Measurements from ENCODE around the gene RIPOR2. TPM values are rescaled to one million over a fixed set of nuclear protein-coding genes. Genes with fewer than 3 reads are reported as not detected.

The RIPOR2 gene
- total and polyA plus RNA-seq, 4 donors: 1.1 to 16.1 (median 6.1) TPM

DNA sequence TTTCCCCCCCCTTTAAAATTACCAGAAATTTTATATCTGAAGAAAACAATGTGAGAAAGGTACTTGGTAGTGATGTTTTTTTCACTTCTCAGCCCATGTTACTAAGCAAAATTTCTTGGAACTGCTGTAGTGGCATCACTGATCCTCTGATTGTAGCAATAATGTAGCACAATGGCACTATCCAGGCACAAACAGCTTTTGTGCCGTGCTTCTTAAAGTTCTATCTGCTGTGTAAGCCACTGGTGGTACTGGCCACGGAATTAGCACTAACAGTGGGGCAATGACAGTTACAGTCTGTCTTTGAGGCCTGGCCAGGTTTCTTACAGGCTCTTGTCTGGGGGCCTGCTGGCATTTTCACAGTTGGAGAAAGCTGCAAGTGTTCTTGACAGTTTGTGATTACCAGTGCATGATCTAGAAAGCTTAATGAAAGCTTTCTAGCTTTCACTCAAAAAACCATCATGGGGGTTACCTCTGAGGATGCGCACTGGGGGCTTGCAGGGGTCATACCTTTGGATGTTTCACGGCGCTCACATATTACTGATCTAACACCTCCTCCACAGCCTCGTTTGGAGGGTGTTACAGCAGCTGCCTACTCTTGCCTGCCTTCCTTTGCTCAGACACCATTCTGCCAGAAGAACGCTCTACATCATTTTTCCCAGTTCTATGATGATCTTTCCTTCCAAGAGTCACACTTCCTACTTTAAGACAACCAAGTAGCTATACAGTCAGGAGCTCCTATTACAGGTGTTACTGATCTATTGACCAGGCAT, 78.7 kb downstream of the RIPOR2 start:
- Histone ChIP-seq H3K4me3 (ENCODE audit: low read length in 2 of 2) (no peak overlapping the region), H3K27ac (ENCODE audit: low read depth in 1 of 2, low read length in 2 of 2) (no peak overlapping the region), H3K4me1 (ENCODE audit: control insufficient read depth in 1 of 2, insufficient read depth in 2 of 2, low read length in 2 of 2) (no peaks in the 10 kb centered on the region), H3K27me3 (ENCODE audit: control insufficient read depth in 1 of 2, insufficient read depth in 2 of 2, low read length in 1 of 2) (no peaks in the 10 kb centered on the region), H3K36me3 (ENCODE audit: control insufficient read depth in 1 of 2, insufficient read depth in 2 of 2, low read length in 1 of 2) (no peaks in the 10 kb centered on the region), H3K9me3 (ENCODE audit: control insufficient read depth, low read length) (no peaks in the 10 kb centered on the region)
- ATAC-seq (ENCODE audit: low FRiP score): no peak
- intact Hi-C loops (cut with DNase I): loop anchor here (2.0 to 5.0 kb wide), 2 partner anchors 135 to 136 kb away; no protein-coding TSS in a partner anchor
- 86 to 87% methylated on average over 7 of the region's 7 CpGs for WGBS, 2 donors
- DNase-seq: no peak

DNA sequence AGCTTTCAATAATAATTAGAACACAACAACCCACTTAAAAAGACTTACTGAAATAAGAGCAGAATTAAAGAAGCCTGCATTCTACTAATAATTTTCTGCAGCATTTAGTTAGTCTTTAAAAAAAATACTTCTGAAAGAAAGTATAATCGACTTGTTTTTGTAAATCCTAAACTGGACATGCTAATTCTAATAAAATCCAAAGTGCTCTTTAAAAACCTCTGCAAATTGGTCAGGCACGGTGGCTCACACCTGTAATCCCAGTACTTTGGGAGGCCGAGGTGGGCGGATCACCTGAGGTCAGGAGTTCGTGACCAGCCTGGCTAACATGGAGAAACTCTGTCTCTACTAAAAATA, 79.5 kb downstream of the RIPOR2 start:
- H3K4me1 ChIP-seq (ENCODE audit: control insufficient read depth in 1 of 2, insufficient read depth in 2 of 2, low read length in 2 of 2): no peaks in the 10 kb centered on the region
- WGBS, 2 donors: 64 to 69% methylated on average over 5 of the region's 5 CpGs
- no peaks in the 10 kb centered on the region for H3K9me3 ChIP-seq (ENCODE audit: control insufficient read depth, low read length)
- intact Hi-C loops (cut with DNase I): loop anchor here (2.0 to 5.0 kb wide), 2 partner anchors 136 to 137 kb away; no protein-coding TSS in a partner anchor
- ATAC-seq (ENCODE audit: low FRiP score) (no peak), DNase-seq (no peak)
- no peaks in the 10 kb centered on the region for H3K36me3 ChIP-seq (ENCODE audit: control insufficient read depth in 1 of 2, insufficient read depth in 2 of 2, low read length in 1 of 2)
- H3K4me3 ChIP-seq (ENCODE audit: low read length in 2 of 2): no peak overlapping the region
- H3K27ac ChIP-seq (ENCODE audit: low read depth in 1 of 2, low read length in 2 of 2): no peak overlapping the region
- H3K27me3 ChIP-seq (ENCODE audit: control insufficient read depth in 1 of 2, insufficient read depth in 2 of 2, low read length in 1 of 2): no peaks in the 10 kb centered on the region

DNA sequence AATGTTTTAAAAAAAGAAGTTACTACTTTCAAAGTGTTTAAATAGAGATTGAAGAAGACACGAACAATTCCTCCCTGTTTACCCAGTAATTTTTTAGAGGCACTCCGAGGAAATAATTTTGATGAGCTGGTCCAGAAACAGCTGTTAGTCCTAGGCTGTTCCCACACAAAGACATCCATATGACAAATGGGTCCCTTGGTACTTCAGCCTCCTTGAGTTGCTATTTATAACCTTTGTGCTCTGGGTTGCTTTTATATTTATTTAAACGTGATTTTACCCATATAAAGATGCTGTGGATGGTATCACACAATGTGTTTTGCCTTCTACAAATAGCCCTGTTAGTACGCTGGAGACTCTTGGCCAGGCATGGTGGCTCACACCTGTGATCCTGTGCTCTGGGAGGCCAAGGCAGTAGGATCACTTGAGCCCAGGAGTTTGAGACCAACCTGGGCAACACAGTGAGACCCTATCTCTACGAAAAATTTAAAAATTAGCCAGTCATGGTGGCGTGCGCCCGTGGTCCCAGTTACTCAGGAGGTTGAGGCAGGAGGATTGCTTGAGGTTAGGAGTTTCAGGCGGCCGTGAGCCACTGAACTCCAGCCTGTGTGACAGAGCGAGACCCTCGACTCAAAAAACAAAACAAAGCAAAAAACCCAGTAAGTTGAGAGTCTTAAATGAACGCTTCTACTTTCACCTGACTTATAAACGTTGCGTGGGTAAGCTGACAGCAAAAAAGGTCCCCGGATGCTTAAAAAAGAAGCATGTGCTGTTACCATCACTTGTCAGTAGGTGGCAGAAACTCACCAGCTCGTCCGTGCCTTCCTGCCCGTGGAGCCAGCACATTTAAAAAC, 80.1 kb downstream of the RIPOR2 start:
- H3K36me3 ChIP-seq (ENCODE audit: control insufficient read depth in 1 of 2, insufficient read depth in 2 of 2, low read length in 1 of 2): no peaks in the 10 kb centered on the region
- WGBS, 2 donors: 14 to 17% methylated on average over 19 of the region's 19 CpGs
- ATAC-seq (ENCODE audit: low FRiP score) (peak; percentile 92), DNase-seq (peak in 1 of 2 donors; percentile 66)
- no peak overlapping the region for H3K4me3 ChIP-seq (ENCODE audit: low read length in 2 of 2)
- H3K9me3 ChIP-seq (ENCODE audit: control insufficient read depth, low read length): no peaks in the 10 kb centered on the region
- H3K4me1 ChIP-seq (ENCODE audit: control insufficient read depth in 1 of 2, insufficient read depth in 2 of 2, low read length in 2 of 2): no peaks in the 10 kb centered on the region
- intact Hi-C loops (cut with DNase I): loop anchor here (2.0 to 5.0 kb wide), 3 partner anchors 137 to 215 kb away; no protein-coding TSS in a partner anchor
- no peak overlapping the region for H3K27ac ChIP-seq (ENCODE audit: low read depth in 1 of 2, low read length in 2 of 2)
- H3K27me3 ChIP-seq (ENCODE audit: control insufficient read depth in 1 of 2, insufficient read depth in 2 of 2, low read length in 1 of 2): no peaks in the 10 kb centered on the region

DNA sequence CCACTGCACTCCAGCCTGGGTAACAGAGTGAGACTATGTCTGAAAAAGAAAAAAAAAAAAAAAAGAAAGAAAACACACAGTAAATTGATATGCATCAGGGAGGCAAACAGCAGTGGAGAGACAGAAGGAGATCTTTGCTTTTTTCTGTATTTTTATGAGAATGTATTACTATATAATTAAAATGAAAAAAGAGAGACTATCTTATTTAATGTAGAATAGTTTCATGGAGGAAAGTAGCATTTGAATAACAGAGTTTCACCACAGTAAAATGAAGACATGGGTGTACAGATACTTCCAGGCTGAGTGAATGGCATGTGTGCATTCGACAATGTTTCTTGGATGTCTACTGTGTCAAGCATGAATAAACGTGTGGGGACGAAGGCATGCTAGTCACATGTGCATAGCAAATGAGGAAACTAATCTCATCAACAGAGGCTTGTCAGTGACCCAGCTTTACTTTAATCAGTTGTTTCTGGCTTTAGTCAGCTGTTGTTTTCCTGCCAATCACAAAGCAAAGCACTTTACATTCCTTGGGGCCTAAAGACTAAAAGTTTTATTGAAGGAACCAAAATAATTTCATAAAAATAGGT, 81.6 kb downstream of the RIPOR2 start:
- H3K27ac ChIP-seq (ENCODE audit: low read depth in 1 of 2, low read length in 2 of 2): no peak overlapping the region
- ATAC-seq (ENCODE audit: low FRiP score) (no peak), DNase-seq (no peak)
- no peaks in the 10 kb centered on the region for H3K4me1 ChIP-seq (ENCODE audit: control insufficient read depth in 1 of 2, insufficient read depth in 2 of 2, low read length in 2 of 2)
- no peaks in the 10 kb centered on the region for H3K9me3 ChIP-seq (ENCODE audit: control insufficient read depth, low read length)
- WGBS, 2 donors: 26 to 32% methylated on average over 3 of the region's 3 CpGs
- intact Hi-C loops (cut with DNase I): loop anchor here (2.0 kb wide), 1 partner anchor 217 kb away; no protein-coding TSS in a partner anchor
- H3K27me3 ChIP-seq (ENCODE audit: control insufficient read depth in 1 of 2, insufficient read depth in 2 of 2, low read length in 1 of 2): no peaks in the 10 kb centered on the region
- no peak overlapping the region for H3K4me3 ChIP-seq (ENCODE audit: low read length in 2 of 2)
- no peaks in the 10 kb centered on the region for H3K36me3 ChIP-seq (ENCODE audit: control insufficient read depth in 1 of 2, insufficient read depth in 2 of 2, low read length in 1 of 2)

DNA sequence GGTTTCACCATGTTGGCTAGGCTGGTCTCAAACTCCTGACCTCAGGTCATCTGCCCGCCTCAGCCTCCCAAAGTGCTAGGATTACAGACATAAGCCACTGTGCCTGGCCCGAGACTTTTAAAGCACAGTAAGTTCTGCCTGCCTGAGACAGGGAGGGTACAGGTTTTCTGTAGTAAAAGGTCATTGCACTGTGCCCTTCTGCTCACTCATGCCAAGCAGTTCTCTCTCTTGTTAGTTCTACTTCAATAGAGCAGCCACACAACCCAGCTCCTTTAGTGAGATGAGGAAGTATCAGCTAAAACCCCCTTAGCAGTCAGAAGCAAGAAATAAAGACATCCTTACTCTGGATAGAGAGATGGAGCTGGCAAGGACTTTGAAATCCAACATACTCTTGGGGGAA, 84.7 kb downstream of the RIPOR2 start:
- no peak for ATAC-seq (ENCODE audit: low FRiP score)
- Histone ChIP-seq H3K4me1 (ENCODE audit: control insufficient read depth in 1 of 2, insufficient read depth in 2 of 2, low read length in 2 of 2) (no peaks in the 10 kb centered on the region), H3K4me3 (ENCODE audit: low read length in 2 of 2) (no peak overlapping the region), H3K27me3 (ENCODE audit: control insufficient read depth in 1 of 2, insufficient read depth in 2 of 2, low read length in 1 of 2) (no peaks in the 10 kb centered on the region), H3K36me3 (ENCODE audit: control insufficient read depth in 1 of 2, insufficient read depth in 2 of 2, low read length in 1 of 2) (no peaks in the 10 kb centered on the region), H3K27ac (ENCODE audit: low read depth in 1 of 2, low read length in 2 of 2) (no peak overlapping the region), H3K9me3 (ENCODE audit: control insufficient read depth, low read length) (no peaks in the 10 kb centered on the region)
- intact Hi-C loops (cut with DNase I): no loop called here
- DNase-seq: no peak
- WGBS, 2 donors: 96 to 98% methylated on average over 2 of the region's 2 CpGs

DNA sequence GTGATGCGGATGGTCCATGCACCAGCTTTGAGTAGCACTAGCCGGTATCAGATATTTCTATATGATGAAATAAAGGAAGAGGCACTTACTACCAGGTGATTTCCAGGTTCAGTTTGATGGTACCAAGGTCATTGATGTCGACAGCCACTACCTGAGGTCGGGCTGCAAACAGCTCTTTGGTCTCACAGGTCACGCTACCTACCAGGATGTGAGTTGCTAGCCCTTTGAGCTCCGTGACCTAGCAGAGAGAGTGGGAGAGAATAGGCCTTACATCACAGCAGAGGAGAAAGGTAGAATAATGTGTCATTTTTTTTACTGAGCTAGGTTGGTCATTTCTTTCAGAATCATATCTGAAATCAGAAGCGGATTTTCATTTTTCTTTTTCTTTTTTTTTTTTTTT, 86.0 kb downstream of the RIPOR2 start:
- ATAC-seq (ENCODE audit: low FRiP score) (no peak), DNase-seq (no peak)
- no peaks in the 10 kb centered on the region for H3K9me3 ChIP-seq (ENCODE audit: control insufficient read depth, low read length)
- intact Hi-C loops (cut with DNase I): no loop called here
- H3K27ac ChIP-seq (ENCODE audit: low read depth in 1 of 2, low read length in 2 of 2): no peak overlapping the region
- H3K27me3 ChIP-seq (ENCODE audit: control insufficient read depth in 1 of 2, insufficient read depth in 2 of 2, low read length in 1 of 2): no peaks in the 10 kb centered on the region
- H3K4me1 ChIP-seq (ENCODE audit: control insufficient read depth in 1 of 2, insufficient read depth in 2 of 2, low read length in 2 of 2): no peaks in the 10 kb centered on the region
- H3K36me3 ChIP-seq (ENCODE audit: control insufficient read depth in 1 of 2, insufficient read depth in 2 of 2, low read length in 1 of 2): no peaks in the 10 kb centered on the region
- WGBS, 2 donors: 95% methylated on average over 7 of the region's 7 CpGs
- H3K4me3 ChIP-seq (ENCODE audit: low read length in 2 of 2): no peak overlapping the region

DNA sequence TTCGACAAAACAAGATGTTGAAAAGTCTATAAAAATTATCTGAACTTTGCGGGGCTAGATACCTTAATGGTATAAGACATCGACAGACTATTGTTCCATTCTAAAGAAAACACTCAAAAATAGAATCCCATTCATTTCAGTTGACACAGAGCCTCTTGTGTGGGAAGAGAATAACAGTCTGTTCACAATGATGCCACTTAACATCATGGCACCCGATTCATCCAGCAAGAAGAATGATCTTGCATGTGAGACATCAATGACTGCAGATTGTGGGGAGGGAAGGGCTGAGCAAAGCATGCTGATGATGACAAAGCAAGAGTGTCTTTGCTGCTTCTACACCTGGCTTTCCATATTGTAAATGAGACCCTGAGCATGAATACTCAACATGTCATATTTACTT, 87.3 kb downstream of the RIPOR2 start:
- H3K27ac ChIP-seq (ENCODE audit: low read depth in 1 of 2, low read length in 2 of 2): no peak overlapping the region
- 80% methylated on average over 4 of the region's 4 CpGs for WGBS, 2 donors
- no peaks in the 10 kb centered on the region for H3K36me3 ChIP-seq (ENCODE audit: control insufficient read depth in 1 of 2, insufficient read depth in 2 of 2, low read length in 1 of 2)
- ATAC-seq (ENCODE audit: low FRiP score) (no peak), DNase-seq (no peak)
- no peaks in the 10 kb centered on the region for H3K27me3 ChIP-seq (ENCODE audit: control insufficient read depth in 1 of 2, insufficient read depth in 2 of 2, low read length in 1 of 2)
- no peaks in the 10 kb centered on the region for H3K4me1 ChIP-seq (ENCODE audit: control insufficient read depth in 1 of 2, insufficient read depth in 2 of 2, low read length in 2 of 2)
- intact Hi-C loops (cut with DNase I): no loop called here
- no peaks in the 10 kb centered on the region for H3K9me3 ChIP-seq (ENCODE audit: control insufficient read depth, low read length)
- H3K4me3 ChIP-seq (ENCODE audit: low read length in 2 of 2): no peak overlapping the region

DNA sequence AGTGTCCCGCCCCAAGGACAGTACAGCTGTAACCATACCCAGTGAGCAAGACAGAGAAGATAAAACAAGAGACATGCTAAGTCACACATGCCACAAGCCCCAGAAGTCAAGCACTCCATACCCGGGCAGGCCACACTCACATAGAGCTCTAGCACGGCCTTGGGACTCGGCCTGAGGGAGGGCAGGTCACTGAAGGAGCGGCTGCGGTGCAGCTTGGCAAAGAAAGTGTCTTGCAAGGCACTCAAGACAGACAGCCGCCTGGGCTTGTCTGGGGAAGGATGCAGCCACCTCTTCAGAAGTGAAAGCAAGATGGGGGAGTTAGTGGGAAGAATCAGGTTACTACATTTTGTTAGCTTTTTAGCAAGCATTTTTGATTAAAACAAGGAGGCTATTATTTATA, 88.4 kb downstream of the RIPOR2 start:
- Histone ChIP-seq H3K4me1 (ENCODE audit: control insufficient read depth in 1 of 2, insufficient read depth in 2 of 2, low read length in 2 of 2) (no peaks in the 10 kb centered on the region), H3K36me3 (ENCODE audit: control insufficient read depth in 1 of 2, insufficient read depth in 2 of 2, low read length in 1 of 2) (no peaks in the 10 kb centered on the region), H3K27me3 (ENCODE audit: control insufficient read depth in 1 of 2, insufficient read depth in 2 of 2, low read length in 1 of 2) (no peaks in the 10 kb centered on the region), H3K27ac (ENCODE audit: low read depth in 1 of 2, low read length in 2 of 2) (no peak overlapping the region), H3K9me3 (ENCODE audit: control insufficient read depth, low read length) (no peaks in the 10 kb centered on the region), H3K4me3 (ENCODE audit: low read length in 2 of 2) (no peak overlapping the region)
- DNase-seq: no peak
- intact Hi-C loops (cut with DNase I): no loop called here
- no peak for ATAC-seq (ENCODE audit: low FRiP score)
- 87 to 94% methylated on average over 7 of the region's 7 CpGs for WGBS, 2 donors

All from aorta (tissue), 5 donors.